SK-N-SH (cell line): ENCODE measurements around the gene MLC1.

Experiments used
- GATA2 ChIP-seq: sonication (generic); formaldehyde crosslinking; IDR thresholded peaks from 2 replicates; pipeline ENCODE4 v1.5.0; 2020; ENCODE audit warnings: mild to moderate bottlenecking, missing genetic modification reagents
- RCOR1 ChIP-seq: fragments of 150-350 bp; IDR thresholded peaks from 2 replicates; pipeline ENCODE4 v1.6.1; 2017; ENCODE audit warnings: antibody characterized with exemption, low read length
- RFX5 ChIP-seq: IDR thresholded peaks from 2 replicates; pipeline ENCODE4 v1.6.1; 2012; ENCODE audit warnings: mild to moderate bottlenecking, improper control_type of control experiment, low read length
- SIN3A ChIP-seq: IDR thresholded peaks from 2 replicates; pipeline ENCODE4 v1.6.1; 2012; ENCODE audit warnings: low read depth, mild to moderate bottlenecking, low read length, moderate library complexity, borderline replicate concordance
- SMC3 ChIP-seq: IDR thresholded peaks from 2 replicates; pipeline ENCODE4 v1.6.1; 2012; ENCODE audit warnings: low read depth, low read length, improper control_type of control experiment
- YY1 ChIP-seq: IDR thresholded peaks from 2 replicates; pipeline ENCODE4 v1.4.0; 2012; ENCODE audit warnings: low read depth, mild to moderate bottlenecking
- TF ChIP-seq, protein P1 (sequence below): fragments of 200-600 bp; sonication (generic); IDR thresholded peaks from 2 replicates; pipeline ENCODE4 v1.6.1; 2017; ENCODE audit warnings: antibody characterized with exemption, mild to moderate bottlenecking, moderate library complexity
- TF ChIP-seq, protein P2 (sequence below): IDR thresholded peaks from 2 replicates; pipeline ENCODE4 v1.4.0; 2012; ENCODE audit warnings: low read depth, borderline replicate concordance
- TF ChIP-seq, protein P3 (sequence below): IDR thresholded peaks from 2 replicates; pipeline ENCODE4 v1.4.0; 2012; ENCODE audit warnings: low read depth

- TF ChIP-seq SMC3 (no peak), YY1 (no peak), RCOR1 (no peak), RFX5 (no peak), GATA2 (CRISPR knock-in tag) (no peak), SIN3A (no peak)
- TF ChIP-seq, protein P1, sequence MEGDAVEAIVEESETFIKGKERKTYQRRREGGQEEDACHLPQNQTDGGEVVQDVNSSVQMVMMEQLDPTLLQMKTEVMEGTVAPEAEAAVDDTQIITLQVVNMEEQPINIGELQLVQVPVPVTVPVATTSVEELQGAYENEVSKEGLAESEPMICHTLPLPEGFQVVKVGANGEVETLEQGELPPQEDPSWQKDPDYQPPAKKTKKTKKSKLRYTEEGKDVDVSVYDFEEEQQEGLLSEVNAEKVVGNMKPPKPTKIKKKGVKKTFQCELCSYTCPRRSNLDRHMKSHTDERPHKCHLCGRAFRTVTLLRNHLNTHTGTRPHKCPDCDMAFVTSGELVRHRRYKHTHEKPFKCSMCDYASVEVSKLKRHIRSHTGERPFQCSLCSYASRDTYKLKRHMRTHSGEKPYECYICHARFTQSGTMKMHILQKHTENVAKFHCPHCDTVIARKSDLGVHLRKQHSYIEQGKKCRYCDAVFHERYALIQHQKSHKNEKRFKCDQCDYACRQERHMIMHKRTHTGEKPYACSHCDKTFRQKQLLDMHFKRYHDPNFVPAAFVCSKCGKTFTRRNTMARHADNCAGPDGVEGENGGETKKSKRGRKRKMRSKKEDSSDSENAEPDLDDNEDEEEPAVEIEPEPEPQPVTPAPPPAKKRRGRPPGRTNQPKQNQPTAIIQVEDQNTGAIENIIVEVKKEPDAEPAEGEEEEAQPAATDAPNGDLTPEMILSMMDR: no peak
- TF ChIP-seq, protein P2, sequence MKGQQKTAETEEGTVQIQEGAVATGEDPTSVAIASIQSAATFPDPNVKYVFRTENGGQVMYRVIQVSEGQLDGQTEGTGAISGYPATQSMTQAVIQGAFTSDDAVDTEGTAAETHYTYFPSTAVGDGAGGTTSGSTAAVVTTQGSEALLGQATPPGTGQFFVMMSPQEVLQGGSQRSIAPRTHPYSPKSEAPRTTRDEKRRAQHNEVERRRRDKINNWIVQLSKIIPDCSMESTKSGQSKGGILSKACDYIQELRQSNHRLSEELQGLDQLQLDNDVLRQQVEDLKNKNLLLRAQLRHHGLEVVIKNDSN: no peak
- TF ChIP-seq, protein P3, sequence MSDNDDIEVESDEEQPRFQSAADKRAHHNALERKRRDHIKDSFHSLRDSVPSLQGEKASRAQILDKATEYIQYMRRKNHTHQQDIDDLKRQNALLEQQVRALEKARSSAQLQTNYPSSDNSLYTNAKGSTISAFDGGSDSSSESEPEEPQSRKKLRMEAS: no peak
These were observed 35.7 kb downstream of the MLC1 start for GRCh38 chr22:50049299-50050195.
